A549 treated with dexamethasone at 1 μM for 4 hours (cell line): ENCODE measurements around the gene CEACAM5. TPM values are rescaled to one million over a fixed set of nuclear protein-coding genes. Genes with fewer than 3 reads are reported as not detected.

ENCODE experiments used
- total RNA-seq: library from RNA; stranded (reverse); fragments of 200-300 nt; extraction: Qiagen RNA extraction; gene quantifications from 5 replicates; pipeline ENCODE4 v1.2.3, GENCODE V29; 2022

Gene CEACAM5
- total RNA-seq, result 1.5 to 1.9 TPM (median 1.6 TPM) in 5 replicates

DNA sequence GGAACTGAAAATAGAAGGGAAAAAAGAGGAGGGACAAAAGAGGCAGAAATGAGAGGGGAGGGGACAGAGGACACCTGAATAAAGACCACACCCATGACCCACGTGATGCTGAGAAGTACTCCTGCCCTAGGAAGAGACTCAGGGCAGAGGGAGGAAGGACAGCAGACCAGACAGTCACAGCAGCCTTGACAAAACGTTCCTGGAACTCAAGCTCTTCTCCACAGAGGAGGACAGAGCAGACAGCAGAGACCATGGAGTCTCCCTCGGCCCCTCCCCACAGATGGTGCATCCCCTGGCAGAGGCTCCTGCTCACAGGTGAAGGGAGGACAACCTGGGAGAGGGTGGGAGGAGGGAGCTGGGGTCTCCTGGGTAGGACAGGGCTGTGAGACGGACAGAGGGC, at the start of gene CEACAM5:
TSS of gene CEACAM5 (plus strand) at position 146 of the 400 bp plus-strand sequence. CDS start at position 252, 106 bp downstream.

DNA sequence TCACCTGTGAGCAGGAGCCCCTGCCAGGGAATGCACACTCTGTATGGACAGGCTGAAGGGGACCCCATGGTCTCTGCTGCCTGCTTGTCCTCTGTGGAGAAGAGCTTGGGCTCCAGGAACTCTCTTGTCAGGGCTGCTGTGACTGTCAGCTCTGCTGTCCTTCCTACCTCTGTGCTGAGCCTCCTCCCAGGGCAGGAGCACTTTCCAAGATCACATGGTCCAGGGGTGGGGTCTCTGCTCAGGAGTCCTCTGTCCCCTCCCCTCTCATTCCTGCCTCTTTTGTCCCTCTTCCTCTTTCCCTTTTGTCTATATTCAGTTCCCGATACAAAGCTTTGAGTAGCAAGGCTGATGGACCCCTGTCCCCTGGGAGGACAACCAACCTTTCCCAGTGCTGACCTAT, 20.3 kb upstream of the CEACAM5 start, which contains the start of gene CEACAM7:
TSS of gene CEACAM7 (minus strand) at position 173 of the 400 bp plus-strand sequence. CDS start at position 68, 105 bp downstream.

DNA sequence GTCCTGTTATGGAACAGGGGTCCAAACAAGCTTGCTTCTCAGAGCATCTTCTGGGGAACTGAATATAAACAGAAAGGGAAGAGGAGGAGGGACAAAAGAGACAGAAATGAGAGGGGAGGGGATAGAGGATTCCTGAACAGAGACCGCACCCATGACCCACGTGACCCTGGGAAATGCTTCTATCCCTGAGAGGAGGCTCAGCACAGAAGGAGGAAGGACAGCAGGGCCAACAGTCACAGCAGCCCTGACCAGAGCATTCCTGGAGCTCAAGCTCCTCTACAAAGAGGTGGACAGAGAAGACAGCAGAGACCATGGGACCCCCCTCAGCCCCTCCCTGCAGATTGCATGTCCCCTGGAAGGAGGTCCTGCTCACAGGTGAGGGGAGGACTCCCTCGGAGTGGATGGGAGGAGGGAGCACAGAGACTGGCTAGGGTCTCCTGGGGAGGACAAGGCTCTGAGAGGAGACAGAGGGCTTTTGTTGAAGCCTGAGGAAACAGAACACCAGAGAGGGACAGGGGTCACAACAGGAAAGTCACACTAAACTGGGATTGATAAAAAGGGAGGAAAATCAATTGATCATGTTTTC, 47.0 kb downstream of the CEACAM5 start, which contains the start of gene CEACAM6:
TSS of gene CEACAM6 (plus strand) at position 203 of the 586 bp plus-strand sequence. CDS start at position 312, 109 bp downstream.

Other genes starting within 250 kb of the CEACAM5 start
- 0.15 TPM in 1 of 5 replicates, not detected in the others for gene CEACAM21, start 132.5 kb upstream of the CEACAM5 start, total RNA-seq
- not detected in 5 replicates for gene CEACAM4, start 81.6 kb upstream of the CEACAM5 start, total RNA-seq
- gene CEACAM7, start 20.4 kb upstream of the CEACAM5 start, total RNA-seq, result 0.04 to 0.12 TPM (median 0.09 TPM) in 4 of 5 replicates, not detected in the other
- gene CEACAM6, start 46.9 kb downstream of the CEACAM5 start, total RNA-seq, result 14.6 to 24.6 TPM (median 18.9 TPM) in 5 replicates
- gene CEACAM3, start 88.0 kb downstream of the CEACAM5 start, total RNA-seq, result not detected in 5 replicates
- not detected in 5 replicates for gene LYPD4, start 136.1 kb downstream of the CEACAM5 start, total RNA-seq
- not detected in 5 replicates for gene DMRTC2, start 136.4 kb downstream of the CEACAM5 start, total RNA-seq
- 7,258 to 11,211 TPM (median 7,692 TPM) in 5 replicates for gene RPS19, start 151.6 kb downstream of the CEACAM5 start, total RNA-seq
- gene CD79A, start 168.7 kb downstream of the CEACAM5 start, total RNA-seq, result 0.92 to 1.2 TPM (median 1.0 TPM) in 5 replicates
- 73.8 to 121 TPM (median 110 TPM) in 5 replicates for gene ARHGEF1, start 174.6 kb downstream of the CEACAM5 start, total RNA-seq
- 0.21 to 0.37 TPM (median 0.30 TPM) in 5 replicates for gene ERFL, start 219.8 kb downstream of the CEACAM5 start, total RNA-seq